Hepatocyte (in vitro differentiated cells): ENCODE results near the gene ALDOC.

Experiments used
- EZH2phosphoT487 ChIP-seq: fragments of 200-600 bp; sonication (generic); IDR thresholded peaks from one replicate; pipeline ENCODE4 v1.6.1; 2018; ENCODE audit warnings: antibody characterized with exemption, mild to moderate bottlenecking, low read depth, moderate library complexity; ENCODE audit not compliant: unreplicated experiment, severe bottlenecking
- TF ChIP-seq, protein P1 (sequence below): fragments of 200-600 bp; sonication (generic); IDR thresholded peaks from 2 replicates; pipeline ENCODE4 v1.5.1; 2016; ENCODE audit warnings: antibody characterized with exemption, mild to moderate bottlenecking; ENCODE audit not compliant: poor library complexity

DNA sequence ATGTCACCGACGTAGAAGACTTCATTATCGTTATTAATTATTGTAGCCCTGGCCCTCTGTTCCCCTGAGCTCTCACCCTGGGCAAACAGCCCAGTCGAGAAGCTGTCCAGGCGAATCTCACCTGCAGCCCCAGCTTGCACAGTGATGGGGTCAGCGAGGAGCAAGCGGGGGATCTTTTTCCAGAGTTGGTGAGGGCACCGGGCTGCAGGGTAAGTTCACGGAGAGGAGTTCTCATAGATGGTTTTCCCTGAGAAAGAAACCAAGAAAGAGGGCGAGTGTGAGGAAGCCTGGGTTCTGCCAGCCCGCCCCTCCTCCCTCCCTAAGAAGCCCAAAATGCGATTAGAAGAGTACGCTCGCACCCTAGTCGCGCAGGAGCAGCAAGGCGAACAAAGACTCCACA, 21.7 kb upstream of the ALDOC start:
- no peak for TF ChIP-seq EZH2phosphoT487
- TF ChIP-seq, protein P1, sequence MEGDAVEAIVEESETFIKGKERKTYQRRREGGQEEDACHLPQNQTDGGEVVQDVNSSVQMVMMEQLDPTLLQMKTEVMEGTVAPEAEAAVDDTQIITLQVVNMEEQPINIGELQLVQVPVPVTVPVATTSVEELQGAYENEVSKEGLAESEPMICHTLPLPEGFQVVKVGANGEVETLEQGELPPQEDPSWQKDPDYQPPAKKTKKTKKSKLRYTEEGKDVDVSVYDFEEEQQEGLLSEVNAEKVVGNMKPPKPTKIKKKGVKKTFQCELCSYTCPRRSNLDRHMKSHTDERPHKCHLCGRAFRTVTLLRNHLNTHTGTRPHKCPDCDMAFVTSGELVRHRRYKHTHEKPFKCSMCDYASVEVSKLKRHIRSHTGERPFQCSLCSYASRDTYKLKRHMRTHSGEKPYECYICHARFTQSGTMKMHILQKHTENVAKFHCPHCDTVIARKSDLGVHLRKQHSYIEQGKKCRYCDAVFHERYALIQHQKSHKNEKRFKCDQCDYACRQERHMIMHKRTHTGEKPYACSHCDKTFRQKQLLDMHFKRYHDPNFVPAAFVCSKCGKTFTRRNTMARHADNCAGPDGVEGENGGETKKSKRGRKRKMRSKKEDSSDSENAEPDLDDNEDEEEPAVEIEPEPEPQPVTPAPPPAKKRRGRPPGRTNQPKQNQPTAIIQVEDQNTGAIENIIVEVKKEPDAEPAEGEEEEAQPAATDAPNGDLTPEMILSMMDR: no peak
